ENCODE data around the gene KAT6B.
A peak's percentile ranks its signal among the peaks of the same experiment; 100 is the strongest.

KAT6B gene

GRCh38 chr10:75010373-75010772, 184.0 kb downstream of the KAT6B start:
- H3K4me3 Mint-ChIP-seq, result no peak overlapping the region
- H3K27me3 Mint-ChIP-seq, result no peaks in the 10 kb centered on the region
- peak overlapping the region; percentile 1 for H3K27ac Mint-ChIP-seq
- DNase-seq, result no peak
- H3K4me1 Mint-ChIP-seq (ENCODE audit: low read depth), result peaks cover 69% of the 10 kb centered on the region
- peaks cover 20% of the 10 kb centered on the region for H3K36me3 Mint-ChIP-seq (ENCODE audit: low read depth)
- no peaks in the 10 kb centered on the region for H3K9me3 Mint-ChIP-seq

- H3K27ac Mint-ChIP-seq, result no peak overlapping the region
- H3K4me3 Mint-ChIP-seq, result no peak overlapping the region
- peaks cover 19% of the 10 kb centered on the region for H3K36me3 Mint-ChIP-seq (ENCODE audit: low read depth)
- no peak for DNase-seq
- H3K4me1 Mint-ChIP-seq (ENCODE audit: low read depth), result peaks cover 76% of the 10 kb centered on the region
- H3K9me3 Mint-ChIP-seq, result no peaks in the 10 kb centered on the region
- no peaks in the 10 kb centered on the region for H3K27me3 Mint-ChIP-seq
Observed at GRCh38 chr10:75011221-75011620, 184.8 kb downstream of the KAT6B start.

- H3K4me1 Mint-ChIP-seq (ENCODE audit: low read depth), result peaks cover 76% of the 10 kb centered on the region
- peaks cover 16% of the 10 kb centered on the region for H3K36me3 Mint-ChIP-seq (ENCODE audit: low read depth)
- DNase-seq, result no peak
- no peaks in the 10 kb centered on the region for H3K9me3 Mint-ChIP-seq
- H3K27me3 Mint-ChIP-seq, result no peaks in the 10 kb centered on the region
- H3K27ac Mint-ChIP-seq, result peak overlapping the region; percentile 94
- H3K4me3 Mint-ChIP-seq, result no peak overlapping the region
Observed at GRCh38 chr10:75012471-75012870, 186.1 kb downstream of the KAT6B start.

GRCh38 chr10:75013007-75013406, 186.6 kb downstream of the KAT6B start:
- peaks cover 19% of the 10 kb centered on the region for H3K36me3 Mint-ChIP-seq (ENCODE audit: low read depth)
- peaks cover 76% of the 10 kb centered on the region for H3K4me1 Mint-ChIP-seq (ENCODE audit: low read depth)
- peak overlapping the region; percentile 94 for H3K27ac Mint-ChIP-seq
- H3K27me3 Mint-ChIP-seq, result no peaks in the 10 kb centered on the region
- no peak for DNase-seq
- no peak overlapping the region for H3K4me3 Mint-ChIP-seq
- H3K9me3 Mint-ChIP-seq, result no peaks in the 10 kb centered on the region

GRCh38 chr10:75013522-75013921, 187.1 kb downstream of the KAT6B start:
- Mint-ChIP-seq H3K27ac (peak overlapping the region; percentile 94), H3K27me3 (no peaks in the 10 kb centered on the region), H3K4me3 (peak overlapping the region; percentile 65), H3K4me1 (ENCODE audit: low read depth) (peaks cover 76% of the 10 kb centered on the region), H3K9me3 (no peaks in the 10 kb centered on the region), H3K36me3 (ENCODE audit: low read depth) (peaks cover 19% of the 10 kb centered on the region)
- DNase-seq, result no peak

GRCh38 chr10:75014516-75015230, 188.3 kb downstream of the KAT6B start:
- Mint-ChIP-seq H3K4me1 (ENCODE audit: low read depth) (peaks cover 77% of the 10 kb centered on the region), H3K9me3 (no peaks in the 10 kb centered on the region), H3K27ac (peak overlapping the region; percentile 68), H3K4me3 (peak overlapping the region; percentile 25), H3K27me3 (no peaks in the 10 kb centered on the region), H3K36me3 (ENCODE audit: low read depth) (peaks cover 19% of the 10 kb centered on the region)
- no peak for DNase-seq

- peak overlapping the region; percentile 68 for H3K27ac Mint-ChIP-seq
- H3K36me3 Mint-ChIP-seq (ENCODE audit: low read depth), result peaks cover 23% of the 10 kb centered on the region
Observed at GRCh38 chr10:75015442-75015841, 189.0 kb downstream of the KAT6B start.

GRCh38 chr10:75016325-75016724, 189.9 kb downstream of the KAT6B start:
- Mint-ChIP-seq H3K36me3 (ENCODE audit: low read depth) (peaks cover 31% of the 10 kb centered on the region), H3K4me1 (ENCODE audit: low read depth) (peaks cover 72% of the 10 kb centered on the region), H3K27ac (peak overlapping the region; percentile 51), H3K27me3 (no peaks in the 10 kb centered on the region), H3K4me3 (no peak overlapping the region), H3K9me3 (no peaks in the 10 kb centered on the region)
- DNase-seq, result no peak

More at GRCh38 chr10:75015442-75015841, 189.0 kb downstream of the KAT6B start:
- Mint-ChIP-seq H3K9me3 (no peaks in the 10 kb centered on the region), H3K27me3 (no peaks in the 10 kb centered on the region), H3K4me3 (no peak overlapping the region), H3K4me1 (ENCODE audit: low read depth) (peaks cover 75% of the 10 kb centered on the region)
- DNase-seq, result no peak

- Mint-ChIP-seq H3K9me3 (no peaks in the 10 kb centered on the region), H3K4me1 (ENCODE audit: low read depth) (peaks cover 67% of the 10 kb centered on the region), H3K27me3 (no peaks in the 10 kb centered on the region), H3K36me3 (ENCODE audit: low read depth) (peaks cover 39% of the 10 kb centered on the region), H3K27ac (peak overlapping the region; percentile 91), H3K4me3 (peak overlapping the region; percentile 65)
- peak; percentile 58 for DNase-seq
Observed at GRCh38 chr10:75018251-75018650, 191.9 kb downstream of the KAT6B start.

GRCh38 chr10:75018686-75019307, 192.4 kb downstream of the KAT6B start:
- Mint-ChIP-seq H3K27ac (peak overlapping the region; percentile 91), H3K9me3 (no peaks in the 10 kb centered on the region), H3K36me3 (ENCODE audit: low read depth) (peaks cover 42% of the 10 kb centered on the region), H3K4me3 (peak overlapping the region; percentile 65), H3K27me3 (no peaks in the 10 kb centered on the region), H3K4me1 (ENCODE audit: low read depth) (peaks cover 61% of the 10 kb centered on the region)
- no peak for DNase-seq

- peaks cover 44% of the 10 kb centered on the region for H3K36me3 Mint-ChIP-seq (ENCODE audit: low read depth)
- DNase-seq, result no peak
Observed at GRCh38 chr10:75019370-75019769, 193.0 kb downstream of the KAT6B start.

GRCh38 chr10:75020168-75020567, 193.8 kb downstream of the KAT6B start:
- no peaks in the 10 kb centered on the region for H3K9me3 Mint-ChIP-seq
- H3K36me3 Mint-ChIP-seq (ENCODE audit: low read depth), result peaks cover 52% of the 10 kb centered on the region
- no peak for DNase-seq
- H3K27me3 Mint-ChIP-seq, result no peaks in the 10 kb centered on the region
- H3K4me1 Mint-ChIP-seq (ENCODE audit: low read depth), result peaks cover 50% of the 10 kb centered on the region
- H3K4me3 Mint-ChIP-seq, result no peak overlapping the region
- H3K27ac Mint-ChIP-seq, result no peak overlapping the region

More at GRCh38 chr10:75019370-75019769, 193.0 kb downstream of the KAT6B start:
- H3K27me3 Mint-ChIP-seq, result no peaks in the 10 kb centered on the region
- no peaks in the 10 kb centered on the region for H3K9me3 Mint-ChIP-seq
- no peak overlapping the region for H3K4me3 Mint-ChIP-seq
- peak overlapping the region; percentile 91 for H3K27ac Mint-ChIP-seq
- peaks cover 58% of the 10 kb centered on the region for H3K4me1 Mint-ChIP-seq (ENCODE audit: low read depth)

- Mint-ChIP-seq H3K9me3 (no peaks in the 10 kb centered on the region), H3K4me1 (ENCODE audit: low read depth) (peaks cover 37% of the 10 kb centered on the region), H3K27me3 (no peaks in the 10 kb centered on the region), H3K27ac (peak overlapping the region; percentile 39), H3K4me3 (no peak overlapping the region), H3K36me3 (ENCODE audit: low read depth) (peaks cover 59% of the 10 kb centered on the region)
- DNase-seq, result no peak
Observed at GRCh38 chr10:75021379-75022249, 195.2 kb downstream of the KAT6B start.

- Mint-ChIP-seq H3K36me3 (ENCODE audit: low read depth) (peaks cover 66% of the 10 kb centered on the region), H3K27me3 (no peaks in the 10 kb centered on the region), H3K27ac (peak overlapping the region; percentile 22), H3K4me3 (no peak overlapping the region), H3K4me1 (ENCODE audit: low read depth) (peaks cover 29% of the 10 kb centered on the region), H3K9me3 (no peaks in the 10 kb centered on the region)
- DNase-seq, result no peak
Observed at GRCh38 chr10:75023074-75023473, 196.7 kb downstream of the KAT6B start.
